ENCODE measurements around the gene PPBP.
"Not testable (repeated sequence)": the region's sequence is repeated elsewhere in the genome, so short reads cannot be mapped to it uniquely, and the experiment has no call there.

PPBP gene

DNA sequence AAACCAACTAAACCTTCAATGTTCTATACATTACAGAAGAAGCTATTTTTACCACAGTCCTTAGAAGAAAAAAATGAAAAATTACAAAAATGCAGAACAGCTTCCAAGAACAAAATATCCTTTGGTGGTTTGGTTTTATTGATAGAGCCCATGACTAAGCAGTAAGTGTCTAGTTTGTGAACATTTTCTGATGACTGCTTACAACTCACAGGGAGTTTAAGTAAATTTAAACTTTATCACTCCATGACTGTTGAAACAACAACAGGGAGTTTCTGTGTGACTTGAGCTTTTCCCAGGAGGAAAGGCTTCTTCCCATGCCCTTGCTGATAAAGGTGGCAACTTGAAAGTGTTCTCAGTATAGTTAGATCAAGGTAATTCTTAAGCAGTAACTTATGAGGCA, 9.1 kb downstream of the PPBP start:
- no peaks in the 10 kb centered on the region for H3K4me1 Mint-ChIP-seq (ENCODE audit: low read depth)
- peaks cover 9% of the 10 kb centered on the region for H3K9me3 Mint-ChIP-seq (ENCODE audit: low read depth)
- H3K36me3 Mint-ChIP-seq, result peaks cover 4% of the 10 kb centered on the region
- peaks cover 2% of the 10 kb centered on the region for H3K27me3 Mint-ChIP-seq
- H3K27ac Mint-ChIP-seq, result no peak overlapping the region
- no peak overlapping the region for H3K4me3 Mint-ChIP-seq

- Mint-ChIP-seq H3K4me1 (ENCODE audit: low read depth) (no peaks in the 10 kb centered on the region), H3K4me3 (no peak overlapping the region), H3K36me3 (peaks cover 6% of the 10 kb centered on the region), H3K27me3 (peaks cover 2% of the 10 kb centered on the region), H3K27ac (no peak overlapping the region), H3K9me3 (ENCODE audit: low read depth) (peaks cover 20% of the 10 kb centered on the region)
Observed at GRCh38 chr4:73976716-73977115, 11.3 kb downstream of the PPBP start.

- peaks cover 1% of the 10 kb centered on the region for H3K27me3 Mint-ChIP-seq
- peaks cover 24% of the 10 kb centered on the region for H3K9me3 Mint-ChIP-seq (ENCODE audit: low read depth)
- H3K4me3 Mint-ChIP-seq, result no peak overlapping the region
- H3K4me1 Mint-ChIP-seq (ENCODE audit: low read depth), result no peaks in the 10 kb centered on the region
- peaks cover 6% of the 10 kb centered on the region for H3K36me3 Mint-ChIP-seq
- H3K27ac Mint-ChIP-seq, result no peak overlapping the region
Observed at GRCh38 chr4:73976217-73976616, 11.8 kb downstream of the PPBP start.

- Mint-ChIP-seq H3K4me3 (no peak overlapping the region), H3K9me3 (ENCODE audit: low read depth) (peaks cover 32% of the 10 kb centered on the region), H3K36me3 (peaks cover 6% of the 10 kb centered on the region)
Observed at GRCh38 chr4:73974352-73974751, 13.6 kb downstream of the PPBP start.

DNA sequence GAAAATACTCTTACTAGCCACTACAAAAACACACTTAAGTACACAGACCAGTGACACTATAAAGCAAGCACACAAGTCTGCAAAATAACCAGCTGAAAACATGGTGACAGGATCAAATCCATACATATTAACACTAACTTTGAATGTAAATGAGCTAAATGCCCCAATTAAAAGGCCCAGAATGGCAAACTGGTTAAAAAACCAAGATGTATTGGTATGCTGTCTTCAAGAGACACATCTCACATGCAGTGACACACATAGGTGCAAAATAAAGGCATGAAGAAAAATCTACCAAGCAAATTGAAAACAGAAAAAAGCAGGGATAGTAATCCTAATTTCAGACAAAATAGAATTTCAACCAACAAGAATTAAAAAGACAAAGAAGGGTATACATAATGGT, 17.0 kb downstream of the PPBP start:
- Mint-ChIP-seq H3K9me3 (ENCODE audit: low read depth) (peaks cover 32% of the 10 kb centered on the region), H3K36me3 (peaks cover 3% of the 10 kb centered on the region), H3K4me1 (ENCODE audit: low read depth) (no peaks in the 10 kb centered on the region), H3K27ac (no peak overlapping the region), H3K27me3 (no peaks in the 10 kb centered on the region), H3K4me3 (no peak overlapping the region)

More at GRCh38 chr4:73974352-73974751, 13.6 kb downstream of the PPBP start:
- Mint-ChIP-seq H3K4me1 (ENCODE audit: low read depth) (no peaks in the 10 kb centered on the region), H3K27me3 (no peaks in the 10 kb centered on the region), H3K27ac (no peak overlapping the region)

GRCh38 chr4:73970011-73970410, 18.0 kb downstream of the PPBP start:
- H3K4me1 Mint-ChIP-seq (ENCODE audit: low read depth), result no peaks in the 10 kb centered on the region
- peaks cover 3% of the 10 kb centered on the region for H3K36me3 Mint-ChIP-seq
- H3K27me3 Mint-ChIP-seq, result no peaks in the 10 kb centered on the region
- no peak overlapping the region for H3K4me3 Mint-ChIP-seq
- H3K9me3 Mint-ChIP-seq (ENCODE audit: low read depth), result peaks cover 27% of the 10 kb centered on the region
- H3K27ac Mint-ChIP-seq, result no peak overlapping the region

DNA sequence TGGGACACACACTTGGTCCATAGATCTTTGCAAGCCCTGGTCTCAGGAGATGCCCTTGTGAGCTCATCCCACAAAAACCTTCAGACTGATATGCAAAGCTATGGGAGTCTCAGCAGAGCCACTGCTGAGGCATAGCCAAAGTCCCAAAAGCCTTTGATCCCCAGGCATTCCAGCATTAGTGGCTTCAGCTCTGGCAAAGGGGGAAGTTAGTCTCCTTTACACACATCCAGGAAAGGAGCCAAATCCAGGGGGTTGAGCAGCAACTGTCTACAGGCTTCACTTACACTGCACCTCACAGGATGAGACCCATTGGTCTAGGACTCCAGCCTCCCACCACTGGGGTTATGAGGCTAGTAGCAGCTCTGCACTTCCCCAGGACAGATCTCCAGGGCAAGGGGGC, 20.1 kb downstream of the PPBP start:
- Mint-ChIP-seq H3K36me3 (no peaks in the 10 kb centered on the region), H3K27ac (no peak overlapping the region), H3K27me3 (no peaks in the 10 kb centered on the region), H3K4me1 (ENCODE audit: low read depth) (no peaks in the 10 kb centered on the region), H3K4me3 (no peak overlapping the region), H3K9me3 (ENCODE audit: low read depth) (peaks cover 18% of the 10 kb centered on the region)

- H3K9me3 Mint-ChIP-seq (ENCODE audit: low read depth), result peaks cover 17% of the 10 kb centered on the region
- H3K27ac Mint-ChIP-seq, result no peak overlapping the region
- H3K27me3 Mint-ChIP-seq, result no peaks in the 10 kb centered on the region
- H3K4me3 Mint-ChIP-seq, result no peak overlapping the region
- no peaks in the 10 kb centered on the region for H3K4me1 Mint-ChIP-seq (ENCODE audit: low read depth)
- no peaks in the 10 kb centered on the region for H3K36me3 Mint-ChIP-seq
Observed at GRCh38 chr4:73964862-73965611, 23.0 kb downstream of the PPBP start.

DNA sequence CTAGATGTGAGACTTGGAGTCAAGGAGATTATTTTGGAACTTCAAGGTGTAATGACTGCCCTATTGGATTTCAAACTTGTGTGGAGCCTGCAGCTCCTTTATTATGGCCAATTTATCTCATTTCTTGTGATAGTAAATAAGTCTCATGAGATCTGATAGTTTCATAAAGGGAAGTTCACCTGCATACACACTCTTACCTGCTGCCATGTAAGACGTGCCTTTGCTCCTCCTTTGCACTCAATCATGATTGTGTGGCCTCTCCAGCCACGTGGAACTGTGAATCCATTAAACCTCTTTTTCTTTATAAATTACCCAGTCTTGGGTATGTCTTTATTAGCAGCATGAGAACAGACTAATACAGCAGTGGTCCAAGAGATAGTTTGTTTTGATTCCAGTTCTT, 25.3 kb downstream of the PPBP start:
- H3K4me1 Mint-ChIP-seq (ENCODE audit: low read depth), result no peaks in the 10 kb centered on the region
- H3K36me3 Mint-ChIP-seq, result no peaks in the 10 kb centered on the region
- H3K27me3 Mint-ChIP-seq, result no peaks in the 10 kb centered on the region
- no peak overlapping the region for H3K27ac Mint-ChIP-seq
- peaks cover 22% of the 10 kb centered on the region for H3K9me3 Mint-ChIP-seq (ENCODE audit: low read depth)
- H3K4me3 Mint-ChIP-seq, result no peak overlapping the region

DNA sequence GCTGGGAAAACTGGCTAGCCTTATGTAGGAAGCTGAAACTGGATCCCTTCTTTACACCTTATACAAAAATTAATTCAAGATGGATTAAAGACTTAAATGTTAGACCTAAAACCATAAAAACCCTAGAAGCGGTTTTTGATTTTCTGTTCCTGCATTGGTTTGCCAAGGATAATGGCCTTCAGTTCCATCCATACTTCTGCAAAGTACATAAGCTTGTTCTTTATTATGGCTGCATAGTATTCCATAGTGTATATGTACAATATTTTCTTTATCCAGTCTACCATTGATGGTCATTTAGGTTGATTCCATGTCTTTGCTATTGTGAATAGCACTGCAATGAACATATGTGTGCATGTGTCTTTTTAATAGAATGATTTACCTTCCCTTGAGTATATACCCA, 28.9 kb downstream of the PPBP start:
- not testable (repeated sequence) for H3K27me3 Mint-ChIP-seq; H3K4me3 Mint-ChIP-seq; H3K27ac Mint-ChIP-seq; H3K36me3 Mint-ChIP-seq; H3K4me1 Mint-ChIP-seq (ENCODE audit: low read depth)
- H3K9me3 Mint-ChIP-seq (ENCODE audit: low read depth), result peaks cover 33% of the 10 kb centered on the region

GRCh38 chr4:73952352-73952751, 35.6 kb downstream of the PPBP start:
- Mint-ChIP-seq H3K36me3 (no peaks in the 10 kb centered on the region), H3K27ac (no peak overlapping the region), H3K4me1 (ENCODE audit: low read depth) (no peaks in the 10 kb centered on the region), H3K4me3 (no peak overlapping the region), H3K9me3 (ENCODE audit: low read depth) (peaks cover 11% of the 10 kb centered on the region), H3K27me3 (peaks cover 4% of the 10 kb centered on the region)

- not testable (repeated sequence) for H3K27me3 Mint-ChIP-seq; H3K27ac Mint-ChIP-seq; H3K4me1 Mint-ChIP-seq (ENCODE audit: low read depth); H3K36me3 Mint-ChIP-seq; H3K4me3 Mint-ChIP-seq; H3K9me3 Mint-ChIP-seq (ENCODE audit: low read depth)
Observed at GRCh38 chr4:73950376-73950920, 37.5 kb downstream of the PPBP start.

DNA sequence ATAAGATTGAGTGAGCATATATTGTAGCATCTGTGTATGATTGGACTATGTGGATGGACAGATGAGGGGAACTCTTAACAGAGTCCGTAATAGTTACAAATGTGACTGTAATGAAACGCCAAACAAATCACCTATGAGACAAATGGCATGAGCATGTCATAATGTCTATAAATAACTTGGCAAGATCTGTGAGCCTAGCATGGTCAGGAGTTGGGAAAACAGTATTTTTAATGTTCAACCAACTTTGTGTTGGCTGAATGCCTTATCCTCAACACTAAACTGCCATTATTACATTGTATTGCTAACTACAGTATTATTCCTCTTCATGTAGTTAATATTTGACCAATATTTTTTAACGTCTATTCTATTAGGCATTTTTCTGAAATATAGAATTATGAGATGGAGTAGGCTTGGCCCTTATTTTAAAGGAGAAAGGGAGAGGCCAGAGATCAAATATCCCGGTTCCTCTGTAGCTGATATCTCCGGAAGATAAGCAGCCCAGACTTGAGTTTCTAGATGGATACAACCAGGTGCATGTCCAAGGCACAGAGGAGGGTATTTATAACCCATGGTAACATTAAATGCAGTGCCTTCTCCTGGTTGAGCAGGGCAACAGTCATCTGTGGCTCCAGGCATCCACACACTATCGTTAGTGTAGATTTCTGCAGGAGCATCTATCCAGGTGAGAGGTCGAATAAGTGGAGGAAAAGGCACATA, 38.8 kb downstream of the PPBP start:
- Mint-ChIP-seq H3K36me3 (no peaks in the 10 kb centered on the region), H3K4me3 (no peak overlapping the region), H3K9me3 (ENCODE audit: low read depth) (peaks cover under 1% of the 10 kb centered on the region), H3K27me3 (peaks cover 19% of the 10 kb centered on the region), H3K4me1 (ENCODE audit: low read depth) (no peaks in the 10 kb centered on the region), H3K27ac (no peak overlapping the region)

- Mint-ChIP-seq H3K27ac (no peak overlapping the region), H3K36me3 (no peaks in the 10 kb centered on the region), H3K27me3 (peaks cover 21% of the 10 kb centered on the region), H3K4me1 (ENCODE audit: low read depth) (no peaks in the 10 kb centered on the region), H3K4me3 (no peak overlapping the region), H3K9me3 (ENCODE audit: low read depth) (no peaks in the 10 kb centered on the region)
Observed at GRCh38 chr4:73948291-73948690, 39.7 kb downstream of the PPBP start.

- no peak overlapping the region for H3K27ac Mint-ChIP-seq
- no peak overlapping the region for H3K4me3 Mint-ChIP-seq
- peaks cover 25% of the 10 kb centered on the region for H3K27me3 Mint-ChIP-seq
- no peaks in the 10 kb centered on the region for H3K4me1 Mint-ChIP-seq (ENCODE audit: low read depth)
- H3K9me3 Mint-ChIP-seq (ENCODE audit: low read depth), result no peaks in the 10 kb centered on the region
- no peaks in the 10 kb centered on the region for H3K36me3 Mint-ChIP-seq
Observed at GRCh38 chr4:73947239-73947985, 40.6 kb downstream of the PPBP start.
